SH-SY5Y (cell line): ENCODE measurements around the gene RAD51B.

ENCODE experiments used
- GATA2 ChIP-seq: IDR thresholded peaks from 2 replicates; pipeline ENCODE4 v1.6.1; 2011; ENCODE audit warnings: mild to moderate bottlenecking, low read depth, low read length
- GATA3 ChIP-seq: IDR thresholded peaks from 2 replicates; pipeline ENCODE4 v1.6.1; 2011; ENCODE audit warnings: low read depth, mild to moderate bottlenecking, low read length, moderate library complexity

DNA sequence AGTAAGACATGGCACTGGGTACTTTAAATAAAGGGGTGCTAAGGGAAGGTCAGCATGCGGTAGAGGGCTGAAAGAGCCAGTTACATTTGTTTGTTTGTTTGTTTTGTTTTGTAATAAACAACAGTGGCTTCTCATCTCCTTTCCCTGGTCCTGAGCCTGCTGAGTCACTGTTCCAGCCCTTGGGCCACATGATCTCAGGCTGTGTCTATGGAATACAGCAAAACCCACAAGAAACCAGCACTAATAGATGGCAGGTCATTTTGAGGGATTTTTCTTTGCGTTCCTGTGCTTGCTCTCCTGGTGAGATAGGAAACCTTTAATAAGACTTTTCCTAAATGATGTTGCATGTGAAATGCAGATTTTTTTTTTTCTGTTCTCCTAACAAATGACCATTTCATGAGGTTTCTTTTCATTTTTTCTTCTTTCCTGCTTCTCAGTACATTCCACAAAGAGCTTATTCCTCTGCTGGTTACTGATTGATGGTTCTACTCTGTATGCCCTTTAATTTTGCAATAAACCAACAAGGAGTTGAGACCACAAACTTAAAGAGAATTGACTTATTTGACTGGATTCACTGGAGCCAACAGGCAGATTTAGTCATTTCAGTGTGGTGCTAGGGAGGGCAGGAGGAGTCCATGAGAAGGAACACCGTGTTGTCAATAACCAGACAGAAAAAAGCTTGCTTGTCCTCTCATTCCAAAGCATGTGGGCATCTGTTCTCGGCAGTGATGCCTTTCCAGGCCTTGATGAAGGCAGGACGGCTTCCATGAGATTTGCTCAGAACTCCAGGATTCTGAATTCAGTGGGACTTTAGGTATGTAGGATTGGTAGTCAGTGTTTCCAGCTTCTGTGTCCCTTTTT, 459.2 kb downstream of the RAD51B start:
- no peak for TF ChIP-seq GATA2
- no peak for TF ChIP-seq GATA3
